RPMI8226 (cell line): ENCODE data around the gene CELSR1.
"Not testable (repeated sequence)": the region's sequence is repeated elsewhere in the genome, so short reads cannot be mapped to it uniquely, and the experiment has no call there.

Source experiments
- DNase-seq: peaks from one replicate; pipeline ENCODE4 v3.0.0-alpha.2; 2015

CELSR1 gene

DNA sequence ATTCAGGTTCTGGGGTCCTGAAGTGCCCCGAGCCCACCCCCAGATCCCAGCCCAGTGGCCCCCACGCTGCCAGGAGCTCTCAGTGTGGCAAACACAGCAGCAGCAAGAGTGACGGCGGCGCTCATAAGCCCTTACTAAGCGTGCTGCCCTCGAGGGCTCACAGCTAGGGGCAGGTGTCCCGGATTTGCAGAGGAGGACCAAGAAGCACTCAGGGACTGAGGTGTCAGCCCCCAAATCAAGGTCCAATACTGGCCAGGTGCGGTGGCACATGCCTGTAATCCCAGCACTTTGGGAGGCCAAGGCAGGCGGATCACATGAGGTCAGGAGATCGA is 25.4 kb downstream of the CELSR1 start:
- no peak for DNase-seq

GRCh38 chr22:46511151-46512038 is 26.0 kb downstream of the CELSR1 start:
- peak; percentile 41 for DNase-seq

DNA sequence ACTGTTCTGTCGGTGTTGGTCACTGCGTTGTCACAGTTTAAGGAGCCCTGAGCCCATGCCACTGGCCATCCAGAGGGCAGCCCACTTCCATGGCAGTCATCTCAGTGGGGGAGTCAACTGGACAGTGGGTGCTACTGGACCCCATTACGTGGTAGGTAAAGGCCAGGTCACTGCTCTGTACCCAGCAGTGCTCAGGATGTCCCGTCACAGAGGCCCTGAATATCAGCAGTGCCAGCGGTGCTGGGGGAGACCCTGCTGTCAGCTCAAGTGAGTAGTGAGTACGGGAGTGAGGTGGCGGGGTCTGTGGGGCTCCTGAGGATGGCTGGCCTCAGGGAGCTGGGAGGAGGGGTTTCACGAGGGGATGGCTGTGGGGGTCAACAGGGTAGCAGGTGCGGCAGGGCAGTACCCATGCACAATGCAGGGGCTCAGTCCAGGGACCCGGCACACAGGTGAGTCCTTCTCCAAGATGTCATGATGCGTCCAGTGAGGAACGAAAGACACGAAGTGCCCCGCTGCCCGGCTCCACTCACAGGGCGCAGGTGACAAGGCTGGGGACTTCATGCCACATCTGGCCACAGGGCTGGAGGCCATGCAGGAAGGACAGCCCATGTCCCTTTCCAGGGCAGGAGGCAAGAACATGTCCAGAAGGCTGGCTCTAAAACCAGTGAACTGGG is 27.9 kb downstream of the CELSR1 start:
- no peak for DNase-seq

DNA sequence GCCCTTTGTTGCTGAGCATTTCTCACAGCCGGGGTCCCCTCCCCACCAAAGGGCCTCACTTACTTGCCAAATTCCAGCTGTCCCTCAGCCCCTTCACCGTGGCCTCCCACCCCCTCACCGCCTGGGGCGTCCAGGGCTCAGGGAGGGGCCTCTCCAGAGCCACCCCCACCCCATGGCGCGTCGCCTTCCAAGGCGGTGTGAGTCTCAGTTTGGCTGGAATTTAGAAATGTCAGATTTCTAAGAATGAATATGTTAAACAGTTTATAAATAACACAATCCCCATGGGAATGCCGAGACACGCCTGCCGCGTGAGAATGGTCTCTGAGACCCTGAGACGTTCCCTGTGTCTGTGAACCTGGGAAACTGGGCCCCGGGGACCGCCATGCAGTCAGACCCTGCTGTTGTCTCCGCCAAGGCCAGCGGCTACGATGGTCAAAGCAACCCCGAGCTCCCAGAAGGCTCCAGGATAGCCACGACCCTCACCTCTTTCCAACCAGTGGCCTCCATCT is 28.9 kb downstream of the CELSR1 start:
- no peak for DNase-seq

DNA sequence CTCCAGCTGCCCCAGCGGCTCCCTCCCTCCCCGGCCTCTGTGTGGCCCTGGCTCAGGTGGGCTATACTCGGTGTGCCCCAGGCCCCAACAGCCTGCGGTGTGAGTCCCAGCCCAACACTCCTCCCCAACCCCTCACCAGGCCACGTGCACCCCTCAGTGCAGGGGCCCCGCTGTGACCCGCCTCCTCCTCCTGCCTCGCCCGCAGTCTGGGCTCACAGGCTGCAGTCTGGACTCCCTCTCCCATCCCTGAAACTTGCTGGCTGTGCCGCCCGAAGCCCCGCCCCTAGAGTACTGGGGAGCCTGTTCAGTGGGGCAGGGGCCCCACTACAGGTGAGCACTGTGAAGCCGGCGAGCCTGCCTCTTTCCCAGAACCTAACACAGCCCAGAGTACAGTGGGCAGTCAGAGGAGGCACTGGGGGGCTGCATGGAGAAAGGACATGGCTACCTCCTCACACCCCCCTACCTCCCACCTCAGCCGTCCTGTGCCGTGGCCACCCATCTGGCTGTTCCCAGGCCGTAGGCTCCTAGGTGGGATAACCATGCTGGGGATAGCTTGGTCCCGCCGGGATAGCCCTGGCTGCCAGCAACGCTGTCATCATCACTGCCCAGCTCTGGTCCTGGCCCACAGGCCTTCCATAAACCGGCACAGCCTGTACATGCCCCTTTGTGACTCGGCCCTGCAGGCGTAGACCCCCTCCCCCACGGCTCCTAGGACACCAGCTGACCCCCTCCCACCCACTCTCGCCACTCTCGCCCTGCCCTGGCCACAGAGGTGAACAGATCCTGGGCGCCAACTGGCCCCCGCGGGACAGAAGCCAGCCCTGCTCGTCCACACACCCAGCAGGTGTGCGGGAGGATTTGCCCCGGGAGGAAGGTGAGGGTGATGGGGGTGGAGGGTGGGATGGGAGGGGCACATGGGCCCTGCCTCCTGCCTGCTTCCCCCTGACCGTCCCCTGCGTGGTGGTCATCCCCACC is 29.7 kb downstream of the CELSR1 start:
- DNase-seq: no peak

DNA sequence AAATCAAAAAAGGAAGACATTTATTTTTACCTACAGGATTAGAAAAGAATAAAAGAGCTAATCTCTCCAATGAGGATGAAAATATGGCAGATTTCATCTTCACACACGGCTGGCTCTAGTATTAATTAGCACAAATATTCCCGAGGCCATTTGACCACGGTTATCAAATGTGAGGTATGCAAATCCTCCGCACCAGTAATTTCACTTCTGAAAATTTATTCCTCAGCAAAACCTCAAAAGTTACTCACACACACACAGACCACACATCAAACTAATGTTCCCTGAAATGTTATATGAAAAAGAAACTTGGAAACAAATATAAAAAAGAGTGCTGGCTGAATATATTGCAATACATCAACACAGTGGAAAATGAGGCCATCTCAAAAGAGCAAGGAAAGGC is 32.8 kb downstream of the CELSR1 start:
- DNase-seq: no peak

- DNase-seq: no peak
Observed at GRCh38 chr22:46502440-46503175, 34.8 kb downstream of the CELSR1 start.

GRCh38 chr22:46501701-46502100 is 35.7 kb downstream of the CELSR1 start:
- no peak for DNase-seq

- DNase-seq: not testable (repeated sequence)
Observed at GRCh38 chr22:46501265-46501664, 36.2 kb downstream of the CELSR1 start.

GRCh38 chr22:46500201-46500600 is 37.2 kb downstream of the CELSR1 start:
- no peak for DNase-seq

DNA sequence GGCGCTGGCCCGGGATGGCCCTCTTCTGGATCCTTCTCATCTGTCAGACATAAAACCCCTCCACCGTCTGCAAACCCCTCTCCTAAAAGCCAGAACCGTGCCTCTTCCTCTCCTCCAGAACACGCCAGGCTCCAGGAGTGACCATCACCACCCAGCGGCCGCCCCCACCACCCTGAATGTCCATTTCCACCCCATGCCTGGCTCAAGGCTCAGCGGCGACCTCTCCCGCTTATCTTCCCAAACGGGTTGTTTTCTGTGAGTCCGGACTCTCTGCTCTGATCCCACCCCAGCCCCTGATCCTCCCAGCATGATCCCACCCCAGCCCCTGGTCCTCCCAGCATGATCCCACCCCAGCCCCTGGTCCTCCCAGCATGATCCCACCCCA is 37.6 kb downstream of the CELSR1 start:
- DNase-seq: no peak

GRCh38 chr22:46491946-46492345 is 45.5 kb downstream of the CELSR1 start:
- no peak for DNase-seq

DNA sequence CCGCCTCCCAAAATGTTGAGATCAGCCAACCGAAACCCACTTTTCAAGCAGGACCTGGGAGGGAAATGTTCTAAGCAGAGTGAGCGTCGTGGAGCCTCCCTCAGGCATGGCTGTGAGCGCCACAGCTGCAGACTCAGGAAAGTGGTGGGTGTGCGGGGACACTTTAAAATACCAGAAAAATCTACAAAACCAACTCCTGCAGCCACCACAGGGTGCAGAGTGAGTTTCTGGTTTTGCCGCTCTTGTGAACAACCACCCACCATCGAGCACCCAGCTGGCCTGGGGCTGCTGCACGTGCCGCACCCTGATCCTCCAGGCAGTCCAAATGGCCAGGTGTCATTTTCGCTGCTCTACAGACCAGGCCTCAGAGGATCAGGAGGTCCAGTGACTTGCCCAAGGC is 46.9 kb downstream of the CELSR1 start:
- DNase-seq: peak; percentile 67

DNA sequence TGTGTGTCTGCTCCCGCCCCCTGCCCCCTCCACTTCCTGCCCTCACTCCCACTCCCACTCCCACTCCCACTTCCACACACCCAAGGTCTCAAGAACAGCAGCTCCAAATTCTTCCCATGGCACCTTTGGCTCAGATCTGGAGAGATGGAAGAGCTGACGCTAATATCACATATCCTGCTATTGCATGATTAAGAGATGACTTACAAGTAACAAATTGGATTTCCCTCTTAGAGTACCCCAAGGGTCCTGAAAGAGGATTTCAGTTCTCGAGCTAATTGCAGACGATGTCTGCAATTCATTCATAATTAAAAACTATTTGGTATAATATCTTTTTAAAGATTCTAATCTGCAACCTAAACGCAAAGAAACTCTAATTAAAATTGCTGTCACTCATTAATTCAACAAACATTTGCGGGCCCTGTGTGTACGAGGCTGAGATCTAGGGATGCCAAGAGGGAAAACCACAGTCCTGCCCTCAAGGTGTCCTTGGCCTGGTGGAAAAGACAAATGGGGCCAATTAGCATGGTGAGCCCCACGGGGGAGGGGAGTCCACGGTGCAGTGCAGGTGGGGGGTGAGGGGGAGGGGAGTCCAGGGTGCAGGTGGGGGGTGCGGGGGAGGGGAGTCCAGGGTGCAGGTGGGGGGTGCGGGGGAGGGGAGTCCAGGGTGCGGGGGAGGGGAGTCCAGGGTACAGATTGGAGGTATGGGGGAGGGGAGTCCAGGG is 50.3 kb downstream of the CELSR1 start:
- DNase-seq: peak; percentile 70

DNA sequence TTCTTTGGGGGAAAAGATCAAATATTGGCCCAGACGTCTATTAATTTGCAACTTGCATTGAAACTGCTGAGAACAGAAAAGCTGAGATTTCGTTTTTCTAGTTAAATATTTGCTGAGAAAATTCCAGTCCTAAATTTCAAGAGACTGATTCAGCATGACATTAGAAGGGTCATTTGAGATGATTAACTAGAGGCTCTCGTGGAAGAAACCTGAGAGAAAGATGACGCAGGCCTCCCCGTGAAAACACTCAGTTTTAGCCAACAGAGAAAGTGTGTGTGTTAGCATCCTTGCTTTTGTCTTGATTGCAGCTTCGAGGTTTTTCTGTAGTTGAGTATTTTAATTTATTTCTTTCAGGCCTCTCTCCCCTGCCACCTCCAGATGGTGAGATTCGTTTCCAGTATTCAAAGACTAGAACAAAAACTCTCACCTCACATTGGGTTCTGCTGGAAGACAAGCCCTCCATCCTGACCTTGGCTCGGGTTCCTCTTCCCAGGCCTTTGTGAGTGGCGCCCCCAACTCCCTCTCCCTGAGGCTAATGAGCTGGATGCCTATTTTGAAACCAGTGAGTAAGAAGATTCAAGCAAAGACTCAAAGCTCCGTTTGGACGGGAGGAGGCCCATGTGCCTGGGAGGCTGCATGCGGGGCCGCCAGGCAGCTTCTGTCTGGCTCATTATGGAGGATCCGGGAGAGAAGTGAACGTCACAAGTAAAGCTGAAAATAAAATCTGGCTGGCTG is 52.4 kb downstream of the CELSR1 start:
- no peak for DNase-seq

- no peak for DNase-seq
Observed at GRCh38 chr22:46484156-46484860, 53.1 kb downstream of the CELSR1 start.

DNA sequence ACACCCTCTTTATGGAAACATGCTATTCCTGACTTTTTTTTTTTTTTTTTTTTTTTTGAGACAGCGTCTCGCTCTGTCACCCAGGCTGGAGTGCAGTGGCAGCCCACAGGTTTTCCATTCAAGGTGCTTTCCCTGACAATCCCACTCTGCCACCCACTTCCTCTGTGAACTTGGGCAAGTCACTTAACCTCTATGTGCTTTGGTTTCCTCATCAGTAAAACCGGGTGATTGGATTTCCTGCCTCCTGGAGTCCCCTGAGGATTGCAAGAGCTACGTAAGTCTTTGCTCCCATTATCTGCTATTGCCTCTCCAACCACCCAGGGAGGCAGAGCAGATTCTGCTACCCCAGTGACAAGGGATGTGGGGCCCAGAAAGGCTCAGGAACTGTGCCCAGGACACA is 54.1 kb downstream of the CELSR1 start:
- DNase-seq: no peak

DNA sequence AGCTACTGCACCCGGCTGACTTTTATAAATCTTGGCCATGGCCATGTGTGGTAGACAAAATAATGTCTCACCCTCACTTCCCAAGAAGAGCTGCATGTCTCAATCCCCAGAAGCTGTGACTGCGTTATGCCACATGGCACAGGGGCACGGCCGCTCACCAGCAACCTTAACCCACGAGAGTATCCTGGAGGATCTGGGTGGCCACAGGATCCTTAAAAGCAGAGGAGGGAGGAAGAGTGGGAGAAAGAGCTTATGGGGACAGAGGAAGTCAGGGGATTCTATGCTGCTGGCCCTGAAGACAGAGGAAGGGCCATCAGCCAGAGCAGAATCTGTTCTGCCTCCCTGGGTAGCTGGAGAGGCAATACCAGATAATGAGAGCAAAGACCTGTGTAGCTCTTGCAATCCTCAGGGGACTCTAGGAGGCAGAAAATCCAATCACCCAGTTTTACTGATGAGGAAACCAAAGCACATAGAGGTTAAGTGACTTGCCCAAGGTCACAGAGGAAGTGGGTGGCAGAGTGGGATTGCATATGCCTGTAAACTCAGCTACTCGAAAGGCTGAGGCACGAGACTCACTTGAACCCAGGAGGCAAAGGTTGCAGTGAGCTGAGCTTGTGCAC is 55.3 kb downstream of the CELSR1 start:
- no peak for DNase-seq

GRCh38 chr22:46481386-46481785 is 56.0 kb downstream of the CELSR1 start:
- DNase-seq: peak; percentile 93

DNA sequence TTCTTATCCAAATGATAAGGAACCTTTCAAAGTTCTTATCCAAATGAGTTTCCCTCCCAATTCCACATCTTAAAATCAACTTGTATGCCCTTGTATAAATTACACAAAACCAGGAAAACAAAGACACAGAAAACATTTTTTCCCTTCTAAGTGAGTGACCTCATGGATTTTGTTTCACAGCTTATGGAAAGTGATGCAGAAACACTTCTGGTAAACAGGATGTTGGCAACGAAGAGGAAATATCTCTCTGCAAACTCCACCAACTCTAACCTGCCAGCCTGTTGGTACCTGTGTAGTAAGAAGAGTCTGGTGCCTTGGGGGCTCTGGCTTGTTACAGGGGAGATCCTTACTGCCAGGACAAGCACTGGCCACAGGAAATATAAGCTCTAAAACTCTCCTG is 57.0 kb downstream of the CELSR1 start:
- DNase-seq: no peak
